Trophoblast cell (in vitro differentiated cells and primary cell): ENCODE results near the gene ACACA.

Source experiments
- DNase-seq, 2 donors: peaks; one replicate each; pipeline ENCODE4 v3.0.0-alpha.2; 2016
- H2AFZ ChIP-seq: 2 replicates; pipeline ENCODE4 v1.6.1; 2013; ENCODE audit warnings: low read length, moderate library complexity, mild to moderate bottlenecking; ENCODE audit not compliant: insufficient read depth, poor library complexity
- H2AK5ac ChIP-seq: 2 replicates; pipeline ENCODE4 v1.6.1; 2013; ENCODE audit warnings: mild to moderate bottlenecking, low read length
- H2BK120ac ChIP-seq: 2 replicates; pipeline ENCODE4 v1.6.1; 2013; ENCODE audit warnings: low read length, mild to moderate bottlenecking, moderate library complexity; ENCODE audit not compliant: insufficient read depth, poor library complexity
- H2BK12ac ChIP-seq: 2 replicates; pipeline ENCODE4 v1.6.1; 2013; ENCODE audit warnings: mild to moderate bottlenecking, low read length, moderate library complexity
- H2BK5ac ChIP-seq: 2 replicates; pipeline ENCODE4 v1.6.1; 2013; ENCODE audit warnings: low read length, low read depth, moderate library complexity, mild to moderate bottlenecking; ENCODE audit not compliant: poor library complexity
- H3K14ac ChIP-seq: 2 replicates; pipeline ENCODE4 v1.6.1; 2013; ENCODE audit warnings: mild to moderate bottlenecking, low read length
- H3K18ac ChIP-seq: 2 replicates; pipeline ENCODE4 v1.6.1; 2013; ENCODE audit warnings: mild to moderate bottlenecking, low read length
- H3K23ac ChIP-seq: 2 replicates; pipeline ENCODE4 v1.6.1; 2013; ENCODE audit warnings: low read length
- H3K27ac ChIP-seq: 2 replicates; pipeline ENCODE4 v1.5.1; 2013; ENCODE audit warnings: low read depth, mild to moderate bottlenecking, inconsistent platforms, low read length, moderate library complexity
- H3K27me3 ChIP-seq: 2 replicates; pipeline ENCODE4 v1.6.1; 2013; ENCODE audit warnings: inconsistent platforms, mild to moderate bottlenecking, low read length, moderate library complexity; ENCODE audit not compliant: insufficient read depth
- H3K36me3 ChIP-seq, 2 experiments: 1 replicate in 1 of 2; 2 replicates in 1 of 2; pipeline ENCODE4 v1.6.1; 2013; ENCODE audit warnings: low read length in 2 of 2, mild to moderate bottlenecking in 2 of 2, moderate library complexity in 1 of 2; ENCODE audit not compliant: insufficient read depth in 2 of 2, control insufficient read depth in 1 of 2
- H3K4ac ChIP-seq: 2 replicates; pipeline ENCODE4 v1.6.1; 2013; ENCODE audit warnings: low read depth, mild to moderate bottlenecking, low read length, moderate library complexity
- H3K4me1 ChIP-seq, 2 experiments: 1 replicate in 1 of 2; 2 replicates in 1 of 2; pipeline ENCODE4 v1.6.1; 2013; ENCODE audit warnings: low read length in 2 of 2, mild to moderate bottlenecking in 2 of 2, moderate library complexity in 1 of 2; ENCODE audit not compliant: insufficient read depth in 2 of 2, control insufficient read depth in 1 of 2
- H3K4me2 ChIP-seq: 2 replicates; pipeline ENCODE4 v1.6.1; 2013; ENCODE audit warnings: inconsistent platforms, mild to moderate bottlenecking, low read length, moderate library complexity
- H3K4me3 ChIP-seq: 2 replicates; pipeline ENCODE4 v1.5.1; 2013; ENCODE audit warnings: mild to moderate bottlenecking, low read depth, low read length, inconsistent platforms
- H3K79me1 ChIP-seq: one replicate; pipeline ENCODE4 v1.6.1; 2013; ENCODE audit warnings: low read length
- H3K79me2 ChIP-seq: 2 replicates; pipeline ENCODE4 v1.6.1; 2013; ENCODE audit warnings: low read length, mild to moderate bottlenecking; ENCODE audit not compliant: control insufficient read depth, insufficient read depth, poor library complexity
- H3K9ac ChIP-seq: 2 replicates; pipeline ENCODE4 v1.6.1; 2013; ENCODE audit warnings: mild to moderate bottlenecking, low read length
- H3K9me3 ChIP-seq: 2 replicates; pipeline ENCODE4 v1.6.1; 2013; ENCODE audit warnings: low read depth, mild to moderate bottlenecking, control low read depth, inconsistent platforms, low read length; ENCODE audit not compliant: insufficient read depth
- H4K12ac ChIP-seq: 2 replicates; pipeline ENCODE4 v1.6.1; 2013; ENCODE audit warnings: low read depth, mild to moderate bottlenecking, low read length, moderate library complexity
- H4K8ac ChIP-seq: 2 replicates; pipeline ENCODE4 v1.6.1; 2013; ENCODE audit warnings: low read depth, mild to moderate bottlenecking, low read length, moderate library complexity
- H4K91ac ChIP-seq: one replicate; pipeline ENCODE4 v1.6.1; 2013; ENCODE audit warnings: low read depth, mild to moderate bottlenecking, low read length, moderate library complexity
- WGBS: extraction: QIAGEN DNeasy Blood & Tissue Kit; methylation state at CpG from one replicate; pipeline ENCODE4 v1.1.7; 2013; ENCODE audit warnings: missing lambda C conversion rate; ENCODE audit not compliant: insufficient read length, insufficient coverage; ENCODE audit errors: extremely low coverage; 5-methylcytosine and 5-hydroxymethylcytosine counted together

ACACA gene

GRCh38 chr17:37167756-37168155 is 238.9 kb downstream of the ACACA start:
- Histone ChIP-seq H3K79me1 (no peaks in the 10 kb centered on the region), H4K12ac (no peak overlapping the region), H2BK120ac (no peak overlapping the region), H2BK12ac (no peak overlapping the region), H3K27ac (no peak overlapping the region), H3K36me3 (peaks cover 1% of the 10 kb centered on the region in 2 experiments), H3K4me2 (no peak overlapping the region), H2AFZ (no peak overlapping the region), H2BK5ac (no peak overlapping the region), H3K27me3 (no peaks in the 10 kb centered on the region), H3K18ac (no peak overlapping the region), H3K4me3 (no peak overlapping the region), H3K4me1 (no peaks in the 10 kb centered on the region), H2AK5ac (no peak overlapping the region), H4K8ac (no peak overlapping the region), H3K9ac (no peak overlapping the region), H3K23ac (no peak overlapping the region), H3K4ac (no peak overlapping the region), H3K9me3 (no peaks in the 10 kb centered on the region), H3K14ac (no peak overlapping the region), H4K91ac (no peak overlapping the region), H3K79me2 (no peaks in the 10 kb centered on the region)
- WGBS: no CpG with 5 or more reads among the region's 1 CpG
- no peak for DNase-seq

- Histone ChIP-seq H3K4me1 (no peaks in the 10 kb centered on the region), H2BK12ac (no peak overlapping the region), H2AK5ac (no peak overlapping the region), H3K9me3 (no peaks in the 10 kb centered on the region), H2AFZ (no peak overlapping the region), H4K91ac (no peak overlapping the region), H3K27me3 (no peaks in the 10 kb centered on the region), H3K18ac (no peak overlapping the region), H2BK120ac (no peak overlapping the region), H3K4me3 (no peak overlapping the region), H3K36me3 (peaks cover 8 to 9% of the 10 kb centered on the region in 2 experiments), H3K27ac (no peak overlapping the region), H4K8ac (no peak overlapping the region), H3K9ac (no peak overlapping the region), H3K4me2 (no peak overlapping the region), H3K4ac (peak overlapping the region; percentile 42), H3K14ac (no peak overlapping the region), H3K23ac (no peak overlapping the region), H2BK5ac (no peak overlapping the region), H3K79me1 (no peaks in the 10 kb centered on the region), H4K12ac (no peak overlapping the region), H3K79me2 (no peaks in the 10 kb centered on the region)
- no CpG with 5 or more reads among the region's 2 CpGs for WGBS
- no peak for DNase-seq
Observed at GRCh38 chr17:37164057-37164456, 242.6 kb downstream of the ACACA start.

- Histone ChIP-seq H3K4me1 (no peaks in the 10 kb centered on the region), H2BK5ac (no peak overlapping the region), H3K9me3 (no peaks in the 10 kb centered on the region), H2AK5ac (no peak overlapping the region), H3K27me3 (no peaks in the 10 kb centered on the region), H3K36me3 (peaks cover 11 to 12% of the 10 kb centered on the region in 2 experiments), H2BK120ac (no peak overlapping the region), H4K12ac (no peak overlapping the region), H4K91ac (no peak overlapping the region), H3K4ac (no peak overlapping the region), H2BK12ac (no peak overlapping the region), H3K79me2 (no peaks in the 10 kb centered on the region), H3K23ac (no peak overlapping the region), H4K8ac (no peak overlapping the region), H3K4me2 (no peak overlapping the region), H3K9ac (no peak overlapping the region), H2AFZ (no peak overlapping the region), H3K14ac (no peak overlapping the region), H3K79me1 (no peaks in the 10 kb centered on the region), H3K27ac (no peak overlapping the region), H3K18ac (no peak overlapping the region), H3K4me3 (no peak overlapping the region)
- no CpG with 5 or more reads among the region's 6 CpGs for WGBS
- DNase-seq: no peak
Observed at GRCh38 chr17:37162800-37163199, 243.8 kb downstream of the ACACA start.

- no peak overlapping the region for H2BK120ac ChIP-seq
- DNase-seq: peak in 1 of 2 donors; percentile 14
- H4K8ac ChIP-seq: no peak overlapping the region
- H3K4ac ChIP-seq: no peak overlapping the region
- no peak overlapping the region for H3K23ac ChIP-seq
- no peak overlapping the region for H2BK5ac ChIP-seq
- no peak overlapping the region for H3K4me2 ChIP-seq
- H3K9me3 ChIP-seq: no peaks in the 10 kb centered on the region
- H3K27me3 ChIP-seq: no peaks in the 10 kb centered on the region
- H3K79me2 ChIP-seq: no peaks in the 10 kb centered on the region
- no peak overlapping the region for H3K14ac ChIP-seq
- no peak overlapping the region for H3K18ac ChIP-seq
- no peak overlapping the region for H3K4me3 ChIP-seq
- no peak overlapping the region for H2AFZ ChIP-seq
- no peak overlapping the region for H4K12ac ChIP-seq
- no peaks in the 10 kb centered on the region for H3K4me1 ChIP-seq
- H3K27ac ChIP-seq: no peak overlapping the region
- no peak overlapping the region for H4K91ac ChIP-seq
- H2BK12ac ChIP-seq: no peak overlapping the region
- H3K79me1 ChIP-seq: no peaks in the 10 kb centered on the region
- H3K36me3 ChIP-seq: peaks cover 11 to 12% of the 10 kb centered on the region in 2 experiments
- H3K9ac ChIP-seq: no peak overlapping the region
- H2AK5ac ChIP-seq: no peak overlapping the region
Observed at GRCh38 chr17:37160944-37161343, 245.7 kb downstream of the ACACA start.
